Natural killer cell treated with Interleukin-12 subunit alpha and Interleukin-12 subunit beta and Interleukin-15 and Interleukin-18, amount 100 ng/mL, for 72 hours (primary cell): Measurements from ENCODE around the gene LUZP2. TPM values are rescaled to one million over a fixed set of nuclear protein-coding genes. Genes with fewer than 3 reads are reported as not detected.

Experiments used
- ATAC-seq, 2 donors: fragments of 150-1000 bp; cut with Tn5 transposase in 1 of 2; sonication (Bioruptor Pico), chemical (Tn5 transposase) in 1 of 2; 2 replicates each; pipeline ENCODE4 v1.10.0; 2021
- DNase-seq: peaks from one replicate; pipeline ENCODE4 v3.0.0; 2022; ENCODE audit warnings: low spot score
- H3K27ac Mint-ChIP-seq, 2 donors: 1 replicate in 1 of 2; 2 replicates in 1 of 2; pipeline ENCODE4 v1.8.0; 2022; ENCODE audit warnings: mixed read lengths in 2 of 2, mild to moderate bottlenecking in 1 of 2, moderate library complexity in 1 of 2
- H3K27me3 Mint-ChIP-seq, 2 donors: 1 replicate in 1 of 2; 2 replicates in 1 of 2; pipeline ENCODE4 v1.8.0; 2022; ENCODE audit warnings: mixed read lengths in 2 of 2
- H3K36me3 Mint-ChIP-seq: one replicate; pipeline ENCODE4 v1.8.0; 2022; ENCODE audit warnings: mixed read lengths
- H3K4me1 Mint-ChIP-seq, 2 donors: 1 replicate in 1 of 2; 2 replicates in 1 of 2; pipeline ENCODE4 v1.8.0; 2022; ENCODE audit warnings: low read depth in 2 of 2, mixed read lengths in 2 of 2, mild to moderate bottlenecking in 1 of 2
- H3K4me3 Mint-ChIP-seq: one replicate; pipeline ENCODE4 v1.8.0; 2022; ENCODE audit warnings: mixed read lengths
- H3K9me3 Mint-ChIP-seq: 2 replicates; pipeline ENCODE4 v1.8.0; 2022; ENCODE audit warnings: mixed read lengths
- total RNA-seq, 2 donors: library from RNA; stranded (reverse); gene quantifications; one replicate each; pipeline ENCODE4 v1.2.3, GENCODE V29; 2022

LUZP2 gene
- total RNA-seq, 2 donors from 2014 or later, result not detected

DNA sequence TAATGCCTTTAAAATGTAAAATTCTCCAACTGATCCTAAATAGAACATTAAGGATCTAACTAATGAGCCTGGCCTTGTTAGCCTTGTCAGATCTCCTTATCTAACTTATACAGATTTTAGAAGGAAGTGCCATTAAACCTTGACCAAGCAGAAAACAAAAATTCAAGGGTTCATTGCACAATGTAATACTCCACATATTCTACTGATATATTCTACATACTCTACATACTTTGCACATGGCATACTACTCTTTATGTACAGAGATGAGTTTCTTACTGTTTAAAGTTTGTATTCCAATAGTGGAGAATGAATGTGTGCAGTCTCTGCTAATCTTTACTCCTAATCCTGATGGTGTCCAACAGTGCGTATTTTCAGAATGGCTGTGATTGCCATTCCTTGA lies 297.2 kb downstream of the LUZP2 start:
- H3K27ac Mint-ChIP-seq, result no peak overlapping the region
- no peak overlapping the region for H3K4me3 Mint-ChIP-seq
- ATAC-seq, result no peak
- no peak for DNase-seq
- H3K4me1 Mint-ChIP-seq, result no peaks in the 10 kb centered on the region
- no peaks in the 10 kb centered on the region for H3K27me3 Mint-ChIP-seq
- H3K9me3 Mint-ChIP-seq, result peaks cover 14% of the 10 kb centered on the region
- H3K36me3 Mint-ChIP-seq, result no peaks in the 10 kb centered on the region

DNA sequence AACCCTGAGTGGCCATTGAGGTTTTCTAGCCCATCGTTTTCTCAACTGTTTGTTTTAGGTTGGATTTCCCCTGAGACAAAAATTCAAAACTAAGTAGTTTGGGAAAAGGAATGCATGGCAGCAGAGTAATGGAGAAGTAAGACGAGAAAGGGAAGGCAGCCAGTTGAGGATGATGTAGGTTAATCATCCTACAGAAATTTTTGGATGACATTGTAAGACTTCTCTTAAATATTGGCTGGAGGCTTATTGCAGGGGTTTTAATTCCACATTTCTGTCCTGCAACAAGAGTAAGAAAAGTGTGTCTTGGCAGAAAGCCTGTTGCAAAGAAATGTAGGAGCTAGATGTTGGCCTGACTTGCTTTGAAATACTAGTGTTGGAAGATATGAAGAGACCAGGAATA lies 308.8 kb downstream of the LUZP2 start:
- no peak overlapping the region for H3K4me3 Mint-ChIP-seq
- peaks cover 15% of the 10 kb centered on the region for H3K9me3 Mint-ChIP-seq
- ATAC-seq (no peak), DNase-seq (no peak)
- H3K27ac Mint-ChIP-seq, result no peak overlapping the region
- no peaks in the 10 kb centered on the region for H3K4me1 Mint-ChIP-seq
- no peaks in the 10 kb centered on the region for H3K27me3 Mint-ChIP-seq
- no peaks in the 10 kb centered on the region for H3K36me3 Mint-ChIP-seq

DNA sequence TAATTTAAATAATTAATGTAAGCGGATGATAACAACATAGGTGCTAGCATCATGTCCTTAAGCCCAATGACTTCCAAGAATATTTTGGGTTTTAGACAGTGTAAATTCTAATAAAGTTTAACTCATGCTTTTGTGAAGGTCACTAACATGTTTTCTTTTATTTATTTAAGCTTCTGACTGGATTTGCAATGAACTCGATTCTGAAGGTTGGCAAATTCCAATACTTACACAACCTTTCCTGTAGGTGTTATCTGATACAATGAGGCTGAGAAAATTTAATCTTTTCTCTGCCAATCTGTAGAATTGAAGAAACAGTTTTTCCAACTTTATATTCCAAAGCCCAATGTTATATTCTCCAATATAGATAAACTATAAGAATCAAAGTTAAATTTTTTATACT lies 311.3 kb downstream of the LUZP2 start:
- Mint-ChIP-seq H3K4me1 (no peaks in the 10 kb centered on the region), H3K4me3 (no peak overlapping the region), H3K27ac (no peak overlapping the region), H3K27me3 (no peaks in the 10 kb centered on the region), H3K9me3 (peaks cover 16% of the 10 kb centered on the region), H3K36me3 (no peaks in the 10 kb centered on the region)
- DNase-seq, result no peak
- no peak for ATAC-seq

DNA sequence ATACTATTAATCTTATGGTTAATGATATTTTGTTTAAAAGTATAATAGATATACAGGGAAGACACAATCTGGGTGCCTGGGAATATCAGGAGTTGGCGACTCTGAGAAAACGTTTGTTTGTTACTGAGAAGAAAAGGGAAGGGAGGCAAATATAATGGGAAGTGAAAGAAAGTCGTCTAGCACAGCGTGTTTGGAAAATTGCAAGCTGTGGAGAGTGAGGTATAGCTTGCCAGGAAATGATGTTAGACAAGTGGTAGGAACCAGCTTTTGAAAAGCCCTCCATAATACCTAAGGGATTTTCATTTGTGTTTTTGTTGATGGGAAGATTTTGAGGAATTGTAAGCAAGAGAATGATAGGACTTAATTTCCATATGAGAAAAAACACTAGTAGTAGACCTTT lies 322.2 kb downstream of the LUZP2 start:
- Mint-ChIP-seq H3K9me3 (peaks cover 17% of the 10 kb centered on the region), H3K27me3 (no peaks in the 10 kb centered on the region), H3K27ac (no peak overlapping the region), H3K4me1 (no peaks in the 10 kb centered on the region), H3K4me3 (no peak overlapping the region), H3K36me3 (no peaks in the 10 kb centered on the region)
- no peak for ATAC-seq
- no peak for DNase-seq

DNA sequence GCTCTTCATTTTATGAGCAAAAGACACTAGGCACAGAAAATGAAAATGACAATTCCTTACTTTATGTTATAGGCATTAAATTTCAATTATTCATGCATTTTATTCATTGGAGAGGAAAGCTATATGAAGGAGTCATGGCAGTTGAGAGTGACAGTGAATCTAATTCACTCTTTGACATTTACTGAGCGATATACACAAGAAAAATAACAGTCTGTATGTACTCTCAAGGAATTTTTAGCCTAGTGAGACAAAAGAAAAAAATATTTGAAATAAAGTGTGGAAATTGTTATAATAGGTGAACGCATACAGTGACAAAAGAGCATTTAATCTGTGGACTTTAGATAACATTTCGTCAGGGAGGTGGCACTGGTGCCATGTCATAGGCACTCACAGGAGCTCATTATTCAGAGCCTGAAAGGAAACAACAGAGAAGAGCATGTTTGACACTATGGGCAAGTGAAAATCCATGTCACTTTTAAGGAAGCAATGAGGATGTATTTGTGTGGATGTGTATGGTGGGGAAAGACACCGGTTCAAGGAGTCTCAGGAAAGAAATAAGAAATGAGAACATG lies 323.1 kb downstream of the LUZP2 start:
- Mint-ChIP-seq H3K4me1 (no peaks in the 10 kb centered on the region), H3K4me3 (no peak overlapping the region)

DNA sequence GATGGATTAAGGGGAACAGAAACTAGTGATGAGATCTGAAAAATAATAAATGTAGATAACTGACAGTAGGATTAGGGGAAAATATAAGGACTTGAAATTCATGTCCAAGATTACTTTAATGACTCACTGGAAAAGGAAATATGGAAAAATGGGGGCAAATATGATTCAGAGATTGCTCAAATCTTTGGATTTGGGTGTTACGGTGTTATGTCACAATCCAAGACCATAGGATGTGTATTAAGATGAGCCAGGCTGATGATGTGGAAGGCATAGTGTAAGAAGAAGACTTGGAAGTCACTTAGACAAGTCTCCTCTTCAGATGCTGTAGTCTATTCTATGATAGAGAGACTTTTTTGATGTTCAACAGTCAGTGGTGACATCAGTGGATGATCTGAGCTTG lies 323.7 kb downstream of the LUZP2 start:
- DNase-seq, result no peak
- no peaks in the 10 kb centered on the region for H3K4me1 Mint-ChIP-seq

More for the DNA sequence above, 323.1 kb downstream of the LUZP2 start:
- ATAC-seq, result no peak
- H3K27ac Mint-ChIP-seq, result no peak overlapping the region
- DNase-seq, result no peak
- no peaks in the 10 kb centered on the region for H3K27me3 Mint-ChIP-seq
- H3K36me3 Mint-ChIP-seq, result no peaks in the 10 kb centered on the region
- H3K9me3 Mint-ChIP-seq, result peaks cover 15% of the 10 kb centered on the region

DNA sequence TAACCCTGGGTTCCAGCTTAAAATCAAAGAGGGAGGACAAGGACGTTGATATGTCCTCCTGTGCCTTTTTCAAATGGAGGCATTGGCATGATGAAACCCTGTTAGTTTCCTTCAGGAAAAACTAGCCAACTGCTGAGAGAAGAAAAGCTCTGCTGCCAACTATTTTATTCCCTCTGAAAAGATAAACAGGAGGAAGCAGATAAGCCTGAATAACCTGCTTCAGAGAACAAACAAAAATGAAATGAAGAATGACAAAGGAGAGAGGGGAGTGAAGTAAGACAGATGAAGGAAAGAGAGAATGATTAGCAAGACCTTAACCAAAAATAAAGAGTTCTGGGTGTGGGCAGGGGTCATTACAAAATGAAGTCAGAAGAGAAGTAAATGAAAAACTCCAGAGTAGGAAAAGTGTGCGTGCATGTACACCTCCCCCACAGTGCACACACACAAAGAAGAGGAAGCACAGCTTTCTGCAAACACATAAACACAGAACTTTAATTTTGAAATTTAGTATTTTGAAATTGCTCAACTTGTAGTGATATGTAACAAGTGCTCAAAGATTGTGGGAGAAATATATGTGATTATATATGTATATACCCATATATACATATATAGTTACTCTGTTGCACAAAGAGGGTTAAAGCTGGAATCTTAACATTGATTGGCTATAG lies 332.2 kb downstream of the LUZP2 start:
- Mint-ChIP-seq H3K27me3 (no peaks in the 10 kb centered on the region), H3K4me3 (no peak overlapping the region), H3K27ac (no peak overlapping the region), H3K36me3 (no peaks in the 10 kb centered on the region), H3K4me1 (no peaks in the 10 kb centered on the region), H3K9me3 (peaks cover 10% of the 10 kb centered on the region)
- no peak for DNase-seq
- ATAC-seq, result no peak

More for the DNA sequence above, 323.7 kb downstream of the LUZP2 start:
- peaks cover 15% of the 10 kb centered on the region for H3K9me3 Mint-ChIP-seq
- H3K36me3 Mint-ChIP-seq, result no peaks in the 10 kb centered on the region
- no peak overlapping the region for H3K27ac Mint-ChIP-seq
- no peak for ATAC-seq
- H3K4me3 Mint-ChIP-seq, result no peak overlapping the region
- H3K27me3 Mint-ChIP-seq, result no peaks in the 10 kb centered on the region

DNA sequence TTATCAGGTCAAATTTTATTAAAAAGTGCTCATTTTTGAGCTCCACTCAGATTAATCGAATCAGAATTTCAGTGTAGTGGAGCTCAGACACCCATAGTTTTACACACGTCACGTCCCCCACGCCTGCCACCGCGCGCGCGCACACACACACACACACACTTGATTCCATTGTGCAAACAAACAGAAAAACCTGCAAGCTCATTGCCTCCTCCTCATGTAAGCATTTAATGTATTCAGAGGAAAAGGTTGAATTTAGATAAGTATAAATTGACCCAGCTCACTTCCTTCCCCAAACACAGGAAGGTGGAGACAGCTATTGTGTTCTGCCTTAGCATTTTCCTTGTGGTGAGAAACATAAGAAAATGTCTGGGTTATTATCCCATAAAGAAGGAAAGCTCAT lies 336.7 kb downstream of the LUZP2 start:
- H3K36me3 Mint-ChIP-seq, result no peaks in the 10 kb centered on the region
- H3K27ac Mint-ChIP-seq, result no peak overlapping the region
- H3K4me3 Mint-ChIP-seq, result no peak overlapping the region
- H3K4me1 Mint-ChIP-seq, result no peaks in the 10 kb centered on the region
- H3K27me3 Mint-ChIP-seq, result no peaks in the 10 kb centered on the region
- DNase-seq (no peak), ATAC-seq (no peak)
- peaks cover 10% of the 10 kb centered on the region for H3K9me3 Mint-ChIP-seq

DNA sequence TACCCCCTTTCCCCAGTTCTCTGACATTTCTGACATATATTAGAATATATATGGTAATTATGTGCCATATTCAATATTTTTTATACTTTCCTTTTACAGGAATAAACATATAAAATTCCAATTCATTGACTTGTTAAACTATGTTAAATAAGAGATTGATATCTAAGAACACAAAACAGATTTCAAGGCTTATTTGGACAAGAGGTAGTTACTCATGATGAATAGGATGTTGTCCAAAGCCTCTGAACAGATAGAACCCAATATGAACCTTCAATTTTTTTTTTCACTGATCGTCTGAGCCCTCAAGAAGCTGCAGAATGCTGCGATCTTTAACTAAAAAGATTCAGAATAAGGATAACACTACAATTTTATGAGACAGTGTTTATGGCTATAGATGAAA lies 340.3 kb downstream of the LUZP2 start:
- ATAC-seq, result no peak
- no peaks in the 10 kb centered on the region for H3K36me3 Mint-ChIP-seq
- H3K4me1 Mint-ChIP-seq, result no peaks in the 10 kb centered on the region
- no peak overlapping the region for H3K27ac Mint-ChIP-seq
- H3K27me3 Mint-ChIP-seq, result no peaks in the 10 kb centered on the region
- peaks cover 6% of the 10 kb centered on the region for H3K9me3 Mint-ChIP-seq
- DNase-seq, result no peak
- H3K4me3 Mint-ChIP-seq, result no peak overlapping the region

DNA sequence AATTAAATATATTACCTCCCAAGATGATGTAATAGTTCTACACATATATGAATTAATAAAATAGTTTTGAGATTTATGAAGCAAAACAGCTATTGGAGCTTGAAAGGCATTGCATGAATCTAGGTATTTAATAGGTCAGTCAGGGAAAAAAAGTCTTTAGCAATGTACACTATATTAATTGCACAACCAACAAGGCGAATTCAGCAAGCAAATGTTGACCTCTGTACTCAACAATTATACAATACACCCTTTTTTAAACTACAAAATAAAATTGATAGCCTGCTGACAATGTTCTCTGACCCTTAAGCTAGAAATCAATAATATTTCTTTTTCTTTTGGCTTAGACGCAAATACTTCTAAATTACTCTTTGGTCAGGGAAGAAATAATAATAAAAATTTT lies 345.5 kb downstream of the LUZP2 start:
- Mint-ChIP-seq H3K9me3 (peaks cover 10% of the 10 kb centered on the region), H3K27ac (no peak overlapping the region), H3K4me1 (no peaks in the 10 kb centered on the region), H3K27me3 (no peaks in the 10 kb centered on the region), H3K4me3 (no peak overlapping the region), H3K36me3 (no peaks in the 10 kb centered on the region)
- DNase-seq (no peak), ATAC-seq (no peak)

DNA sequence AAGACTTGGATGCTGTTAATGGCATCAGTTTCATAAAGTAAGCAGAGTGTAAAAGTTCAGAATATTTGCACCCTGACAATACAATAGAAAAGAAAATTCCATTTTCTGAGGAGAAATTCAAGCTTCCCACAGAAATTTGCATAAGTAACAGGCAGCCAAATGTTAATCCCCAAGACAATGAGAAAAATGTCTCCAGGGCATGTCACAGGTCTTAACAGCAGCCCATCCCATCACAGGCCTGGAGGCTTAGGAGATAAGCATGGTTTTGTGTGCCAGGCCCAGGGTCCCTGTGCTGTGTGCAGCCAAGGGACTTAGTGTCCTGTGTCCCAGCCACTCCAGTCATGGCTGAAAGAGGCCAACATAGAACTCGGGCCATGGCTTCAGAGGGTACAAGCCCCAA lies 347.6 kb downstream of the LUZP2 start:
- no peak overlapping the region for H3K27ac Mint-ChIP-seq
- no peak for DNase-seq
- ATAC-seq, result no peak
- H3K27me3 Mint-ChIP-seq, result no peaks in the 10 kb centered on the region
- no peaks in the 10 kb centered on the region for H3K4me1 Mint-ChIP-seq
- peaks cover 18% of the 10 kb centered on the region for H3K9me3 Mint-ChIP-seq
- no peak overlapping the region for H3K4me3 Mint-ChIP-seq
- H3K36me3 Mint-ChIP-seq, result no peaks in the 10 kb centered on the region

DNA sequence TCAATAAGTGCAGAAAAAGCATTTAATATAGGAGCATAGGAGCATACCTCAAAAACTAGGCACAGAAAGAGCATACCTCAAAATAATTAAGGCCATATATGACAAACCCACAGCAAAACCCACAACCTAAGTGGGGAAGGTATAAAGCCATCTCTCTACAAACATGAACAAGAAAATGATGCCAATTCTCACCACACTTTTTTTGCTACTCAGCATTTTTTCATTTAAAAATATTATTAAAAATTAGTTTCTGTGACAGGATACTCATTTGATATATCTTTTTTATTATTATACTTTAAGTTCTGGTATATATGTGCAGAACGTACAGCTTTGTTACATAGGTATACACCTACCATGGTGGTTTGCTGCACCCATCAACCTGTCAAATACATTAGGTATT lies 352.0 kb downstream of the LUZP2 start:
- Mint-ChIP-seq H3K27ac (no peak overlapping the region), H3K27me3 (no peaks in the 10 kb centered on the region), H3K4me3 (no peak overlapping the region), H3K9me3 (peaks cover 33% of the 10 kb centered on the region), H3K36me3 (peaks cover 9% of the 10 kb centered on the region), H3K4me1 (no peaks in the 10 kb centered on the region)
- ATAC-seq (no peak), DNase-seq (no peak)

DNA sequence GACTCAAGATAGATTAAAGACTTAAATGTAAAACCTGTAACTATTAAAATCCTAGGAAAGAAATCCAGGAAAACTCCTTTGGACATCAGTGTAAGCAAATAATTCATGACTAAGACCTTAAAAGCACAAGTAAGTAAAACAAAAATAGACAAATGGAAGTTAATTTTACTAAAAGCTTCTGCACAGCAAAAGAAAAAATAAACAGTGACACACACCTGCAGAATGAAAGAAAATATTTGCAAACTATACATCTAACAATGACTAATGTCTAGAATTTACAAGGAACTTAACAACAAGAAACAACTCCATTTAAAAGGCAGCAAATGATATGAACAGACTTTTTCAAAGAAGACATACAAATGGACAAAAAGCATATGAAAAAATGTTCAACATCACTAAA lies 359.1 kb downstream of the LUZP2 start:
- no peak for ATAC-seq
- H3K27me3 Mint-ChIP-seq, result no peaks in the 10 kb centered on the region
- no peak for DNase-seq
- no peak overlapping the region for H3K4me3 Mint-ChIP-seq
- H3K9me3 Mint-ChIP-seq, result peaks cover 19% of the 10 kb centered on the region
- no peak overlapping the region for H3K27ac Mint-ChIP-seq
- no peaks in the 10 kb centered on the region for H3K4me1 Mint-ChIP-seq
- peaks cover 9% of the 10 kb centered on the region for H3K36me3 Mint-ChIP-seq

DNA sequence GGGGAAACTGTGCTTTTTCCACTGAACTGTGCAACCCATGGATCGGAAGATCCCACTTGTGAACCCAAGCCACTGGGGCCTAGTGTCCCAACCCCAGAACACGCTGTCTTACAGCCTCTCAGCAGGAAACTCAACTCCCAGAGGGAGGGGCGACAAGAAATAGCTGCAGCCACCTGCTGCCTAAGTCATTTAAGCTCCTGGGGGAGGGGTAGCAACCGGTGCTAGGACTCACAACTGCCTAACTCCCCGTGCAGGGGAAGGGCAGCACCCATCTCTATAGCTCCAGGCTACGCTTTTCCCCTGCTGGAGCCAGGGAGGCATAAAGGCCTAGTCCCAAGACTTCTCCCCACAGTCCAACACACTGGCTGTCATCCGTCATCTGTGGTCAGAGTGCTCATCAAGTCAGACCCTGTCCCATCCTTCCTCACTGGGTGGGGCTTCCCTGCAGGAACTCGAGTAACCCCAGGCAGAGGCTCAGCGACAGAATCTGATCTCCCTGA lies 363.0 kb downstream of the LUZP2 start:
- DNase-seq (no peak), ATAC-seq (no peak)
- Mint-ChIP-seq H3K4me3 (no peak overlapping the region), H3K36me3 (no peaks in the 10 kb centered on the region), H3K4me1 (no peaks in the 10 kb centered on the region), H3K27me3 (no peaks in the 10 kb centered on the region), H3K27ac (no peak overlapping the region), H3K9me3 (peaks cover 14% of the 10 kb centered on the region)

DNA sequence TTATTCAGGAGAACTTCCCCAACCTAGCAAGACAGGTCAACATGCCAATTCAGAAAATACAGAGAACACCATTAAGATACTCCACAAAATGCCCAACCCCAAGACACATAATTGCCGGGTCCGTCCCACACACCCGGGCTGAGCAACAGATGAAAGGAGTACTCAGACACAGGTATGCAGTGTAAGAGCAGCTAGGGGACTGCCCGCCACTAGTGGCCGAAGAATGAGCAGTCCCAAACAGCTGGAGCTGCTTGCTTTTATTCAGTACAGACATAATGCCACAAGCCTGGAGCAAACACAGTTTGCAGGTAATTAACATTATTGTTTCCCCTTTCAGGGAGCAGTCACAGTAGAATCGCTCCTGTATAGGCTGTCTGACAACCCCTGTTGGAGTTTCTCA lies 364.6 kb downstream of the LUZP2 start:
- H3K36me3 Mint-ChIP-seq, result no peaks in the 10 kb centered on the region
- H3K9me3 Mint-ChIP-seq, result peaks cover 12% of the 10 kb centered on the region
- DNase-seq (no peak), ATAC-seq (no peak)
- H3K27me3 Mint-ChIP-seq, result no peaks in the 10 kb centered on the region
- H3K27ac Mint-ChIP-seq, result no peak overlapping the region
- H3K4me3 Mint-ChIP-seq, result no peak overlapping the region
- no peaks in the 10 kb centered on the region for H3K4me1 Mint-ChIP-seq
